ENCODE data around the gene SLC4A8. TPM values are rescaled to one million over a fixed set of nuclear protein-coding genes. Genes with fewer than 3 reads are reported as not detected.

The SLC4A8 gene
- total RNA-seq, 2 donors from 2014 or later: 0.50 to 10.5 TPM

GRCh38 chr12:51480978-51481377 is 56.3 kb downstream of the SLC4A8 start:
- Histone ChIP-seq H3K4me3 (no peak overlapping the region), H3K4me1 (replicated peaks) (no peaks in the 10 kb centered on the region), H3K9me3 (no peaks in the 10 kb centered on the region), H3K27me3 (replicated peaks; ENCODE audit: insufficient read depth) (no peaks in the 10 kb centered on the region), H3K36me3 (no peaks in the 10 kb centered on the region), H3K27ac (no peak overlapping the region)
- intact Hi-C loops (cut with DNase I): no loop called here
- WGBS: 68% methylated on average over 3 of the region's 3 CpGs
- DNase-seq (ENCODE audit: low spot score): no peak
- TF ChIP-seq POLR2A (IDR thresholded peaks at IDR 0.05) (no peak), POLR2AphosphoS5 (IDR thresholded peaks at IDR 0.05) (no peak)
- TF ChIP-seq, protein P1, sequence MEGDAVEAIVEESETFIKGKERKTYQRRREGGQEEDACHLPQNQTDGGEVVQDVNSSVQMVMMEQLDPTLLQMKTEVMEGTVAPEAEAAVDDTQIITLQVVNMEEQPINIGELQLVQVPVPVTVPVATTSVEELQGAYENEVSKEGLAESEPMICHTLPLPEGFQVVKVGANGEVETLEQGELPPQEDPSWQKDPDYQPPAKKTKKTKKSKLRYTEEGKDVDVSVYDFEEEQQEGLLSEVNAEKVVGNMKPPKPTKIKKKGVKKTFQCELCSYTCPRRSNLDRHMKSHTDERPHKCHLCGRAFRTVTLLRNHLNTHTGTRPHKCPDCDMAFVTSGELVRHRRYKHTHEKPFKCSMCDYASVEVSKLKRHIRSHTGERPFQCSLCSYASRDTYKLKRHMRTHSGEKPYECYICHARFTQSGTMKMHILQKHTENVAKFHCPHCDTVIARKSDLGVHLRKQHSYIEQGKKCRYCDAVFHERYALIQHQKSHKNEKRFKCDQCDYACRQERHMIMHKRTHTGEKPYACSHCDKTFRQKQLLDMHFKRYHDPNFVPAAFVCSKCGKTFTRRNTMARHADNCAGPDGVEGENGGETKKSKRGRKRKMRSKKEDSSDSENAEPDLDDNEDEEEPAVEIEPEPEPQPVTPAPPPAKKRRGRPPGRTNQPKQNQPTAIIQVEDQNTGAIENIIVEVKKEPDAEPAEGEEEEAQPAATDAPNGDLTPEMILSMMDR (IDR thresholded peaks at IDR 0.05): no peak

DNA sequence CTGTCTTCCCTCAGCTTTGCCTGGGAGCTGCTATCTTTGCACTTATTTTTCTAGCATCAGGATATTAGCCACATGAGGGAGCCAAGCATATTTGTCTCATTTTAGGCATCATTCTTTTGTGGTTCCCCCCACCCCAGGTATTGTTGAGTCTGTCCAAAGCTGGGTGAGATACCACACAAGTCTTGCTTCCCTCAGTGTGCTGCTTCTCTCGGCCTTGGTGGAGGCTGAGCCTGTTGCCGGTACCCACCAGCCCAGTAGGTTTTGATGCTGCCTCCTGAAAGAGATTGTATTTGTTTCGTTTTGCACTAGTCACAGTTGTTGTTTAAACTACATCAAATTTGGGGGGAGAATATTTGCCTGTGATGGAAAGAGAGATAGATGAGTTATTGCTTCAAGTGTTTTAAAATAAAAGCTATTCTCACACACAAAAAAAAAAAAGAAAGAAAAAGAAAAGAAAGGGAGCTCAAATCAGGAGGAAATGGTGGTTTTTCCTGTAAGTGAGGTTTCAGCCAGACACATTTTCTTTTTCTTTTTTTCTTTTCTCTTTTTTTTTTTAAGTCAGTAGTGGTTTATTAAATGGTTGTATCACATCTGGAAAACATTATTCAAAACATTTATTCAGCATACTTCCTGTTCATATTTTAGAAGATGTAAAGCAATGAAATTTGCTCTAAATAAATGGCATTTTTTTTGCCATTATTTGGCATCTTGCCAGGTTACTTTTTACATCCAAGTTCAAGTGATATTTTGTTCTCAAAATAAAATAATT is 58.5 kb downstream of the SLC4A8 start:
- H3K9me3 ChIP-seq: no peaks in the 10 kb centered on the region
- H3K4me1 ChIP-seq (replicated peaks): no peaks in the 10 kb centered on the region
- H3K4me3 ChIP-seq: no peak overlapping the region
- DNase-seq (ENCODE audit: low spot score): no peak
- H3K27me3 ChIP-seq (replicated peaks; ENCODE audit: insufficient read depth): no peaks in the 10 kb centered on the region
- no peaks in the 10 kb centered on the region for H3K36me3 ChIP-seq
- no peak overlapping the region for H3K27ac ChIP-seq
- TF ChIP-seq, protein P1 (IDR thresholded peaks at IDR 0.05): no peak
- no peak for TF ChIP-seq POLR2AphosphoS5 (IDR thresholded peaks at IDR 0.05)
- TF ChIP-seq POLR2A (IDR thresholded peaks at IDR 0.05): no peak
- WGBS: 70% methylated on average over 3 of the region's 3 CpGs
- intact Hi-C loops (cut with DNase I): no loop called here

DNA sequence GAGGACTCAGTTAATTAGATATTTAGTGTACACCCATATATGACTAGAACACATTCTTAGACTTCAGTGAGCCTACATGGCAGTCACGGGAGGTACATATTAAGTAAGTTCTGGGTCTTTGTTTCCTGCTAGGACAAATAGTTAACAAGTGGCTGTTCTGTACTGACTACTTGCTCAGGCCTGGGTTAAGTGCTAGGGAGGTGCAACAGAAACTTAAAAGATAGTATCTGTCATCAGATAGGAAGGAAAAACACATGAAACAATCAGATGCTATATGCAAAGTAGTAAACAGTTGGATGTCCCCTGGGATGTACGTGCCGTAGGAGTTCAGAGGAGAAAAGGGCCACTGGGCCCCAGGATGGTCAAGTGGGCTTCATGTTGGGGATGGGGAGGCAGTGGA is 59.5 kb downstream of the SLC4A8 start:
- Histone ChIP-seq H3K36me3 (no peaks in the 10 kb centered on the region), H3K27me3 (replicated peaks; ENCODE audit: insufficient read depth) (no peaks in the 10 kb centered on the region), H3K9me3 (no peaks in the 10 kb centered on the region), H3K4me3 (no peak overlapping the region), H3K4me1 (replicated peaks) (no peaks in the 10 kb centered on the region), H3K27ac (no peak overlapping the region)
- intact Hi-C loops (cut with DNase I): no loop called here
- 88% methylated on average over 3 of the region's 3 CpGs for WGBS
- TF ChIP-seq POLR2AphosphoS5 (IDR thresholded peaks at IDR 0.05): no peak
- TF ChIP-seq POLR2A (IDR thresholded peaks at IDR 0.05): no peak
- TF ChIP-seq, protein P1 (IDR thresholded peaks at IDR 0.05): no peak
- DNase-seq (ENCODE audit: low spot score): no peak

GRCh38 chr12:51488281-51488680 is 63.6 kb downstream of the SLC4A8 start:
- Histone ChIP-seq H3K27ac (no peak overlapping the region), H3K27me3 (replicated peaks; ENCODE audit: insufficient read depth) (no peaks in the 10 kb centered on the region), H3K4me1 (replicated peaks) (no peaks in the 10 kb centered on the region), H3K36me3 (no peaks in the 10 kb centered on the region), H3K4me3 (no peak overlapping the region), H3K9me3 (no peaks in the 10 kb centered on the region)
- TF ChIP-seq POLR2AphosphoS5 (IDR thresholded peaks at IDR 0.05): no peak
- no peak for TF ChIP-seq POLR2A (IDR thresholded peaks at IDR 0.05)
- TF ChIP-seq, protein P1 (IDR thresholded peaks at IDR 0.05): no peak
- intact Hi-C loops (cut with DNase I): no loop called here
- no peak for DNase-seq (ENCODE audit: low spot score)

DNA sequence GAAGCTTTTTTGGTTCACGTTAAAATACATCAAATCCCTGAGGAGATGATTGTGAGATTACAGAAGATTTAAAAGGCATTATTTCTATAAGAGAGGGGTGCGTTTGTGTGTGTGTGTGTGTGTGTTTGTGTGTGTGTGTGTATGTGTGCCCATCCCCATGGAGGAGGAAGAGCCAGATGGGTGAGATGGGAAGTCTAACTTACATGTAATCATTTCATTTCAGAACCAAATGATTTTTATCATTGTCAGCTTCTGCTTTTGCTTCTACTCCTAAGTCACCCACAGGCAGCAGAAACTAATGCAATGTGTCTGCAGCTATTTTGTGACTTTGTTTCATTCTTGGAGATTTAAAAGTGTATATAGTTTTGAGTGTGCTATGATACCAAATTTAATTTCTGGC is 68.7 kb downstream of the SLC4A8 start:
- H3K4me3 ChIP-seq: no peak overlapping the region
- H3K36me3 ChIP-seq: no peaks in the 10 kb centered on the region
- 56% methylated on average over 2 of the region's 2 CpGs for WGBS
- H3K4me1 ChIP-seq (replicated peaks): no peaks in the 10 kb centered on the region
- TF ChIP-seq, protein P1 (IDR thresholded peaks at IDR 0.05): no peak
- TF ChIP-seq POLR2A (IDR thresholded peaks at IDR 0.05) (no peak), POLR2AphosphoS5 (IDR thresholded peaks at IDR 0.05) (no peak)
- no peaks in the 10 kb centered on the region for H3K27me3 ChIP-seq (replicated peaks; ENCODE audit: insufficient read depth)
- no peaks in the 10 kb centered on the region for H3K9me3 ChIP-seq
- H3K27ac ChIP-seq: no peak overlapping the region
- intact Hi-C loops (cut with DNase I): no loop called here
- no peak for DNase-seq (ENCODE audit: low spot score)
